Stimulated activated CD8-positive, alpha-beta memory T cell treated with anti-CD3 and anti-CD28 coated beads, Interleukin-15, amount 100 ng/mL, for 1 hour (primary cell): Measurements from ENCODE around the gene HFM1.
"Not testable (repeated sequence)": the region's sequence is repeated elsewhere in the genome, so short reads cannot be mapped to it uniquely, and the experiment has no call there.

Experiments used
- DNase-seq: peaks from one replicate; pipeline ENCODE4 v3.0.0-alpha.2; 2020; ENCODE audit warnings: low read depth

Gene HFM1, protein sequence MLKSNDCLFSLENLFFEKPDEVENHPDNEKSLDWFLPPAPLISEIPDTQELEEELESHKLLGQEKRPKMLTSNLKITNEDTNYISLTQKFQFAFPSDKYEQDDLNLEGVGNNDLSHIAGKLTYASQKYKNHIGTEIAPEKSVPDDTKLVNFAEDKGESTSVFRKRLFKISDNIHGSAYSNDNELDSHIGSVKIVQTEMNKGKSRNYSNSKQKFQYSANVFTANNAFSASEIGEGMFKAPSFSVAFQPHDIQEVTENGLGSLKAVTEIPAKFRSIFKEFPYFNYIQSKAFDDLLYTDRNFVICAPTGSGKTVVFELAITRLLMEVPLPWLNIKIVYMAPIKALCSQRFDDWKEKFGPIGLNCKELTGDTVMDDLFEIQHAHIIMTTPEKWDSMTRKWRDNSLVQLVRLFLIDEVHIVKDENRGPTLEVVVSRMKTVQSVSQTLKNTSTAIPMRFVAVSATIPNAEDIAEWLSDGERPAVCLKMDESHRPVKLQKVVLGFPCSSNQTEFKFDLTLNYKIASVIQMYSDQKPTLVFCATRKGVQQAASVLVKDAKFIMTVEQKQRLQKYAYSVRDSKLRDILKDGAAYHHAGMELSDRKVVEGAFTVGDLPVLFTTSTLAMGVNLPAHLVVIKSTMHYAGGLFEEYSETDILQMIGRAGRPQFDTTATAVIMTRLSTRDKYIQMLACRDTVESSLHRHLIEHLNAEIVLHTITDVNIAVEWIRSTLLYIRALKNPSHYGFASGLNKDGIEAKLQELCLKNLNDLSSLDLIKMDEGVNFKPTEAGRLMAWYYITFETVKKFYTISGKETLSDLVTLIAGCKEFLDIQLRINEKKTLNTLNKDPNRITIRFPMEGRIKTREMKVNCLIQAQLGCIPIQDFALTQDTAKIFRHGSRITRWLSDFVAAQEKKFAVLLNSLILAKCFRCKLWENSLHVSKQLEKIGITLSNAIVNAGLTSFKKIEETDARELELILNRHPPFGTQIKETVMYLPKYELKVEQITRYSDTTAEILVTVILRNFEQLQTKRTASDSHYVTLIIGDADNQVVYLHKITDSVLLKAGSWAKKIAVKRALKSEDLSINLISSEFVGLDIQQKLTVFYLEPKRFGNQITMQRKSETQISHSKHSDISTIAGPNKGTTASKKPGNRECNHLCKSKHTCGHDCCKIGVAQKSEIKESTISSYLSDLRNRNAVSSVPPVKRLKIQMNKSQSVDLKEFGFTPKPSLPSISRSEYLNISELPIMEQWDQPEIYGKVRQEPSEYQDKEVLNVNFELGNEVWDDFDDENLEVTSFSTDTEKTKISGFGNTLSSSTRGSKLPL (N-terminal part only)

GRCh38 chr1:91404151-91405012, at the start of gene HFM1:
Gene HFM1 (minus strand): TSS chr1:91404837. CDS start chr1:91401082, 3,755 bp downstream.
- peak; percentile 19 for DNase-seq

DNA sequence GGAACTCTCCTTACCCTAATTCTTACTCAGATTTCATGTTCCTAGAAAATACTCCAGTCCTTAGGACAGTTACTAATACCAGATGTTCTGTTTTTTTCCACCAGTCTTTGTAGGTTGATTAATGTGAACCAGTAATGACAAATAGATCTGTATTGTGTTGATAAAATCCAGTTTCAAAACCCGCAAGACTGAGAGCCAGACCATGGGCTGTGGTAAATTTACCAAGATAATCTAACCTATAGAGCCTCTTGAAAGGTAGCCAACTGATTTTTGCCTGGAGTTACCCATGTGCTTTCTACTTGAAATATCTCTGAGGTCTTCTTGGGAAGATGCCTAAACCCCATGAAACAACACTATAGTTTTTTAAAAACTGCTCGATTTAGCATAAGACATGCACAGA, 49.5 kb upstream of the HFM1 start:
- DNase-seq: no peak

DNA sequence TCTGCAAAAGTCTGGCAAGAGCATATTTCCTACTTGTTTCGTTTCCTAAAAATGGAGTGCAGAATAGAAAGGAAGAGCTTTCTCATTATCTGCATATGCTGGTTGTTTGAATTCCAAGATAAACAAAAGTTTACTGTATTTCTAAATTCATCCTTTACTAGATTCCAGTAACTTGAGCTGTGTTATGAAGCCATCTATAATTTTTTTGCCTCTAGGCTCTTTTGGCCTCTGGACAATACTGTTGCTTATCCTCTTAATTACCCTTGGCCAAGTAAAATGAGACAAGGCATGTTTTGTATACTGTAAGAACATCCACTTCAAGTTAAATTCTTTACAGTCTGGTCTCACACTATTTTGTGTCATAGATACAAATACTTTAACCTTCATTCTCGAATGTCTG, 45.6 kb upstream of the HFM1 start:
- DNase-seq: no peak

DNA sequence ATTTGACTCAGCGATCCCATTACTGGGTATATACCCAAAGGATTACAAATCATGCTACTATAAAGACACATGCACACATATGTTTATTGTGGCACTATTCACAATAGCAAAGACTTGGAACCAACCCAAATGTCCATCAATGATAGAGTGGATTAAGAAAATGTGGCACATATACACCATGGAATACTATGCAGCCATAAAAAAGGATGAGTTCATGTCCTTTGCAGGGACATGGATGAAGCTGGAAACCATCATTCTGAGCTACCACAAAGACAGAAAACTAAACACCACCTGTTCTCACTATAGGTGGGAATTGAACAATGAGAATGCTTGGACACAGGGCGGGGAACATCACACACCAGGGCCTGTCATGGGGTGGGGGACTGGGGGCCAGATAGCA, 43.1 kb upstream of the HFM1 start:
- not testable (repeated sequence) for DNase-seq

DNA sequence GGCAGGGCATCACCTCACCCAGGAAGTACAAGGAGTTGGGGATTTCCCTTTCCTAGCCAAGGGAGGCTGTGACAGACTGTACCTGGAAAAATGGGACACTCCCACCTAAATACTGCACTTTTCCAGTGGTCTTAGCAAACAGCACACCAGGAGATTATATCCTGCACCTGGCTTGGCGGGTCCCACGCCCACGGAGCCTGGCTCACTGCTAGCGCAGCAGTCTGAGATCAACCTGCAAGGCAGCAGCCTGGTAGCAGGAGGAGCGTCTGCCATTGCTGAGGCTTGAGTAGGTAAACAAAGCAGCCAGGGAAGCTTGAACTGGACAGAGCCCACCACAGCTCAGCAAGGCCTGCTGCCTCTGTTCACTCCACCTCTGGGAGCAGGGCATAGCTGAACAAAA, 37.3 kb upstream of the HFM1 start:
- not testable (repeated sequence) for DNase-seq

GRCh38 chr1:91440847-91441246, 36.2 kb upstream of the HFM1 start:
- no peak for DNase-seq

DNA sequence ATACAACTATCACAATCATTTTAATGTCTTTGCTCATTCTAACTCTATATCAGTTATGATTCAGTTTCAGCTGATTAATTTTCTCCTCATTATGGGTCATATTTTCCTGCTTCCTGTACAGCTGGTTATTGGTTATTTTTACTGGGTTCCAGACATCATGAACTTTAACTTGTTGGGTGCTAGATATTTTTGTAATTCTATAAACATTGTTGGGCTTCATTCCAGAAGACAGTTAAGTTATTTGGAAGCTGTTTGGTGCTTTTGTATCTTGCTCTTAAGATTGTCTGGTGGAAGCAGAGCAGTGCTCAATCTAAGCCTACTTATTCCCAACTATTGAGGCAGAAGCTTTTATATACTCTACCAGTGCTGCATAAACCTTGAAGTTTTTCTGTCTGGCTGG, 34.4 kb upstream of the HFM1 start:
- DNase-seq: no peak

GRCh38 chr1:91428182-91428798, 23.7 kb upstream of the HFM1 start:
- no peak for DNase-seq

- no peak for DNase-seq
Measured at GRCh38 chr1:91427741-91428140, 23.1 kb upstream of the HFM1 start.

- not testable (repeated sequence) for DNase-seq
Measured at GRCh38 chr1:91422523-91422922, 17.9 kb upstream of the HFM1 start.

GRCh38 chr1:91412371-91412770, 7.7 kb upstream of the HFM1 start:
- DNase-seq: no peak

GRCh38 chr1:91406773-91407389, 2.2 kb upstream of the HFM1 start:
- no peak for DNase-seq

GRCh38 chr1:91402023-91402422, 2.6 kb downstream of the HFM1 start:
- no peak for DNase-seq

- no peak for DNase-seq
Measured at GRCh38 chr1:91400133-91400725, 4.4 kb downstream of the HFM1 start.

GRCh38 chr1:91398291-91398690, 6.3 kb downstream of the HFM1 start:
- DNase-seq: no peak

GRCh38 chr1:91397605-91398004, 7.0 kb downstream of the HFM1 start:
- DNase-seq: no peak

- DNase-seq: no peak
Measured at GRCh38 chr1:91393042-91393441, 11.6 kb downstream of the HFM1 start.

- DNase-seq: no peak
Measured at GRCh38 chr1:91386109-91386508, 18.5 kb downstream of the HFM1 start.

- no peak for DNase-seq
Measured at GRCh38 chr1:91383456-91383855, 21.2 kb downstream of the HFM1 start.

DNA sequence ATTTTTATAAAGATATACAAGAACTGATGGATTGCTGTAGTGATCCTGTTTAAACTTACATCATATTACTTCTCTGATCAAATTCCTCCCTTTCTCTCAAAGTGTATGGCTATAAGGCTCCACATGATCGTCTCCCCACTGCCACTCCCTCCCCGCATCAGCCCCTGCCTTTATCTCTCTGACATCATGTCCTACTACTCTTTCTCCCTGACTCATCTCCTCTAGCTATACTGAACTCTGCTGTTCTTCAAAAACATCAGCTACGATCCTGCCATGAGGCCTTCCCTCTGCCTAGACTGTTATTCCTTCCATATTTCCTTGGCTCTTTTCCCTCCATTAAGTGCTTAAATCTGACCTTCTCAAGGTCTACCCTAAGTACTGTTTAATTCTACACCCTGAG, 22.8 kb downstream of the HFM1 start:
- no peak for DNase-seq
